ENCODE measurements around the gene RTN4R. TPM values are rescaled to one million over a fixed set of nuclear protein-coding genes. Genes with fewer than 3 reads are reported as not detected.
"Not testable (repeated sequence)": the region's sequence is repeated elsewhere in the genome, so short reads cannot be mapped to it uniquely, and the experiment has no call there.

Gene RTN4R
- total RNA-seq, 1 donor from 2014 or later = 36.0 TPM

GRCh38 chr22:20285473-20286311 is 17.6 kb upstream of the RTN4R start:
- not testable (repeated sequence) for H3K9me3 Mint-ChIP-seq (ENCODE audit: low read depth); H3K4me3 Mint-ChIP-seq (ENCODE audit: low read depth); H3K27ac Mint-ChIP-seq; H3K4me1 Mint-ChIP-seq (ENCODE audit: low read depth); H3K36me3 Mint-ChIP-seq (ENCODE audit: insufficient read depth); H3K27me3 Mint-ChIP-seq
- peak; percentile 85 for TF ChIP-seq CTCF (IDR thresholded peaks at IDR 0.05; ENCODE audit: unreplicated experiment)
- peak; percentile 92 for DNase-seq (ENCODE audit: low spot score, unreplicated experiment)

GRCh38 chr22:20284471-20285086 is 16.5 kb upstream of the RTN4R start:
- Mint-ChIP-seq H3K4me1 (ENCODE audit: low read depth) (peaks cover 2% of the 10 kb centered on the region), H3K9me3 (ENCODE audit: low read depth) (no peaks in the 10 kb centered on the region), H3K4me3 (ENCODE audit: low read depth) (no peak overlapping the region), H3K27me3 (peaks cover 9% of the 10 kb centered on the region), H3K36me3 (ENCODE audit: insufficient read depth) (no peaks in the 10 kb centered on the region), H3K27ac (no peak overlapping the region)
- no peak for TF ChIP-seq CTCF (IDR thresholded peaks at IDR 0.05; ENCODE audit: unreplicated experiment)
- DNase-seq (ENCODE audit: low spot score, unreplicated experiment) = no peak

- Mint-ChIP-seq H3K27me3 (peaks cover 12% of the 10 kb centered on the region), H3K27ac (no peak overlapping the region), H3K4me3 (ENCODE audit: low read depth) (no peak overlapping the region), H3K9me3 (ENCODE audit: low read depth) (no peaks in the 10 kb centered on the region), H3K4me1 (ENCODE audit: low read depth) (no peaks in the 10 kb centered on the region), H3K36me3 (ENCODE audit: insufficient read depth) (no peaks in the 10 kb centered on the region)
- no peak for TF ChIP-seq CTCF (IDR thresholded peaks at IDR 0.05; ENCODE audit: unreplicated experiment)
- DNase-seq (ENCODE audit: low spot score, unreplicated experiment) = no peak
Measured at GRCh38 chr22:20283674-20284066, 15.6 kb upstream of the RTN4R start.

- Mint-ChIP-seq H3K9me3 (ENCODE audit: low read depth) (no peaks in the 10 kb centered on the region), H3K27ac (no peak overlapping the region), H3K4me1 (ENCODE audit: low read depth) (no peaks in the 10 kb centered on the region), H3K4me3 (ENCODE audit: low read depth) (no peak overlapping the region), H3K27me3 (peaks cover 12% of the 10 kb centered on the region), H3K36me3 (ENCODE audit: insufficient read depth) (no peaks in the 10 kb centered on the region)
- no peak for DNase-seq (ENCODE audit: low spot score, unreplicated experiment)
- TF ChIP-seq CTCF (IDR thresholded peaks at IDR 0.05; ENCODE audit: unreplicated experiment) = no peak
Measured at GRCh38 chr22:20282901-20283673, 15.0 kb upstream of the RTN4R start.

- Mint-ChIP-seq H3K4me3 (ENCODE audit: low read depth) (no peak overlapping the region), H3K27ac (no peak overlapping the region), H3K36me3 (ENCODE audit: insufficient read depth) (no peaks in the 10 kb centered on the region), H3K4me1 (ENCODE audit: low read depth) (no peaks in the 10 kb centered on the region), H3K9me3 (ENCODE audit: low read depth) (no peaks in the 10 kb centered on the region), H3K27me3 (peaks cover 10% of the 10 kb centered on the region)
- no peak for TF ChIP-seq CTCF (IDR thresholded peaks at IDR 0.05; ENCODE audit: unreplicated experiment)
- no peak for DNase-seq (ENCODE audit: low spot score, unreplicated experiment)
Measured at GRCh38 chr22:20281891-20282290, 13.8 kb upstream of the RTN4R start.

GRCh38 chr22:20281473-20281872 is 13.4 kb upstream of the RTN4R start:
- H3K4me1 Mint-ChIP-seq (ENCODE audit: low read depth); H3K4me3 Mint-ChIP-seq (ENCODE audit: low read depth); H3K36me3 Mint-ChIP-seq (ENCODE audit: insufficient read depth); H3K27ac Mint-ChIP-seq; H3K27me3 Mint-ChIP-seq; H3K9me3 Mint-ChIP-seq (ENCODE audit: low read depth); DNase-seq (ENCODE audit: low spot score, unreplicated experiment): not testable (repeated sequence)

Measured in progenitor cell of endocrine pancreas (in vitro differentiated cells).